Ovary (tissue), 3 donors: ENCODE results near the gene SLC25A30.
"Not testable (repeated sequence)": the region's sequence is repeated elsewhere in the genome, so short reads cannot be mapped to it uniquely, and the experiment has no call there.

Source experiments
- CTCF ChIP-seq, 3 donors: fragments of 450-650 bp in 2 of 3; fragments of 200-600 bp in 1 of 3; IDR thresholded peaks; one replicate each; pipeline versions ENCODE4 v1.5.1 to v1.8.0; 2016 to 2022; ENCODE audit warnings: antibody characterized with exemption in 3 of 3, mild to moderate bottlenecking in 1 of 3
- EP300 ChIP-seq: sonication (generic); formaldehyde crosslinking; IDR thresholded peaks from one replicate; pipeline ENCODE4 v1.6.1; 2017; ENCODE audit warnings: antibody characterized with exemption
- POLR2A ChIP-seq: fragments of 450-650 bp; IDR thresholded peaks from one replicate; pipeline ENCODE4 v1.6.1; 2017; ENCODE audit warnings: antibody characterized with exemption, mild to moderate bottlenecking, moderate library complexity
- donor health status: DM: no; HTN: no; CAD: no.

- TF ChIP-seq CTCF (IDR thresholded peaks at IDR 0.05); POLR2A; EP300: not testable (repeated sequence)
These were observed 37.5 kb downstream of the SLC25A30 start for GRCh38 chr13:45380708-45381107.
